HepG2 (cell line): ENCODE results near the gene TRMU. TPM values are rescaled to one million over a fixed set of nuclear protein-coding genes. Genes with fewer than 3 reads are reported as not detected.

Source experiments
- ATAC-seq: fragments of 200-7000 bp; cut with Tn5 transposase; 3 replicates; pipeline ENCODE4 v1.9.1; 2020; ENCODE audit warnings: mild to moderate bottlenecking, moderate library complexity
- BruUV-seq: library from RNA; stranded (reverse); fragments of 400-500 nt; replicated peaks from 2 replicates; lab custom pipeline; 2021; lab: Mats Ljungman, UMichigan
- CTCF ChIA-PET: fragments of 300-600 bp; formaldehyde crosslinking; extraction: SDS; loops from one replicate; lab custom pipeline; 2021; ENCODE audit warnings: low total read pairs, inconsistent platforms, low intra/inter-chr PET ratio; lab: Yijun Ruan, JAX
- POLR2A ChIA-PET: fragments of 350-600 bp; sonication (Branson Sonifier 250); formaldehyde crosslinking; loops from one replicate; lab custom pipeline; 2020; ENCODE audit warnings: antibody characterized with exemption, inconsistent platforms; lab: Yijun Ruan, JAX
- DNase-seq: peaks from one replicate; pipeline ENCODE4 v3.0.0-alpha.2; 2015; ENCODE audit warnings: low spot score
- FAIRE-seq: peaks from 3 replicates; lab custom pipeline; 2011; peaks lifted over from hg19 to GRCh38; lab: Jason Lieb, UNC
- H2AFZ ChIP-seq: one replicate; pipeline ENCODE4 v1.6.1; 2011; ENCODE audit warnings: low read length, inconsistent platforms
- H3K27ac ChIP-seq: fragments of 300-600 bp; 3 replicates; pipeline ENCODE4 v1.8.0; 2011; ENCODE audit warnings: mixed run types, mild to moderate bottlenecking, mixed read lengths, low read length, inconsistent platforms; ENCODE audit not compliant: insufficient read depth; ENCODE audit errors: extremely low read length
- H3K27me3 ChIP-seq, 2 experiments: fragments of 200-600 bp in 1 of 2; 2 replicates in 1 of 2; 3 replicates in 1 of 2; pipeline versions ENCODE4 v1.6.0 to v1.8.0; 2011; ENCODE audit warnings: low read length in 2 of 2, mild to moderate bottlenecking in 2 of 2, moderate library complexity in 2 of 2, inconsistent platforms in 1 of 2; ENCODE audit not compliant: insufficient read depth in 2 of 2, control insufficient read depth in 1 of 2
- H3K36me3 ChIP-seq, 2 experiments: fragments of 200-600 bp in 1 of 2; replicated peaks in 1 of 2; 2 replicates in 1 of 2; 3 replicates in 1 of 2; pipeline versions ENCODE4 v1.5.1 to v1.8.0; 2011; ENCODE audit warnings: low read length in 2 of 2, inconsistent platforms in 1 of 2; ENCODE audit not compliant: insufficient read depth in 2 of 2, control insufficient read depth in 1 of 2
- H3K4me1 ChIP-seq: 2 replicates; pipeline ENCODE4 v1.5.1; 2012; ENCODE audit warnings: low read length, inconsistent platforms; ENCODE audit not compliant: insufficient read depth
- H3K4me2 ChIP-seq: 2 replicates; pipeline ENCODE4 v1.6.0; 2011; ENCODE audit warnings: low read depth, low read length, inconsistent platforms
- H3K4me3 ChIP-seq, 3 experiments: fragments of 200-600 bp in 1 of 3; sonication (generic), shearing (Covaris generic) in 1 of 3; replicated peaks in 1 of 3; 2 replicates each; pipeline ENCODE4 v1.5.1; 2011 to 2016; ENCODE audit warnings: low read length in 3 of 3, inconsistent platforms in 2 of 3, low read depth in 2 of 3, mild to moderate bottlenecking in 2 of 3, control low read depth in 1 of 3, mixed read lengths in 1 of 3; ENCODE audit not compliant: insufficient read depth in 1 of 3
- H3K79me2 ChIP-seq: one replicate; pipeline ENCODE4 v1.6.1; 2011; ENCODE audit warnings: low read length, inconsistent platforms; ENCODE audit not compliant: insufficient read depth
- H3K9ac ChIP-seq: 2 replicates; pipeline ENCODE4 v1.6.0; 2011; ENCODE audit warnings: mild to moderate bottlenecking, low read depth, low read length, inconsistent platforms; ENCODE audit not compliant: insufficient read depth
- H3K9me3 ChIP-seq: 2 replicates; pipeline ENCODE4 v1.5.1; 2012; ENCODE audit warnings: mild to moderate bottlenecking, low read length
- H4K20me1 ChIP-seq: 2 replicates; pipeline ENCODE4 v1.6.0; 2011; ENCODE audit warnings: inconsistent platforms, mild to moderate bottlenecking, low read length, moderate library complexity; ENCODE audit not compliant: insufficient read depth
- FOXP4 ChIP-seq: sonication (generic); formaldehyde crosslinking; IDR thresholded peaks from 2 replicates; pipeline ENCODE4 v1.4.0; 2020; ENCODE audit warnings: missing genetic modification reagents
- TEAD3 ChIP-seq: optimal IDR thresholded peaks from 2 replicates; pipeline ENCODE3; 2016; ENCODE audit warnings: borderline replicate concordance
- ZBTB4 ChIP-seq: sonication (generic); formaldehyde crosslinking; IDR thresholded peaks from 2 replicates; pipeline ENCODE4 v1.4.0; 2020; ENCODE audit warnings: missing genetic modification reagents, mild to moderate bottlenecking, borderline replicate concordance
- ZNF224 ChIP-seq: sonication (generic); formaldehyde crosslinking; IDR thresholded peaks from 2 replicates; pipeline ENCODE4 v1.5.0; 2020; ENCODE audit warnings: mild to moderate bottlenecking, missing genetic modification reagents
- ZNF3 ChIP-seq: IDR thresholded peaks from 2 replicates; pipeline ENCODE4 v1.7.0; 2017; ENCODE audit warnings: inconsistent platforms
- ZNF629 ChIP-seq: sonication (generic); formaldehyde crosslinking; conservative IDR thresholded peaks from 2 replicates; pipeline ENCODE4 v1.5.0; 2020; ENCODE audit warnings: missing genetic modification reagents
- WGBS: methylation state at CpG from one replicate; pipeline ENCODE4 v1.1.6; 2017; ENCODE audit warnings: low lambda C conversion rate; 5-methylcytosine and 5-hydroxymethylcytosine counted together
- in situ Hi-C: cut with HindIII; loops from 2 replicates; pipeline ENCODE4 v1.10.0; 2017; ENCODE audit warnings: low pct_unique_long_range_greater_than_20kb; ENCODE audit not compliant: extremely low pct_ligation_motif_present
- intact Hi-C: fragments of 100-400 bp; cut with micrococcal nuclease; formaldehyde crosslinking; loops from one replicate; pipeline ENCODE4 v1.10.0; 2022; ENCODE audit not compliant: unreplicated experiment
- polyA plus RNA-seq, 8 experiments: library from polyadenylated mRNA; depleted of rRNA in 3 of 8; stranded (reverse) in 7 of 8; unstranded in 1 of 8; fragments of >200 nt; fragmentation: Illumina TruSeq in 4 of 8; extraction: Trizol in 4 of 8; gene quantifications; 2 replicates each; pipeline versions ENCODE4 v1.2.1 to v1.2.3, GENCODE V29; 2011 to 2016; ENCODE audit warnings: low read depth in 4 of 8, missing spikeins in 1 of 8, mixed read lengths in 1 of 8; ENCODE audit not compliant: insufficient read depth in 1 of 8
- total RNA-seq, 5 experiments: library from RNA; depleted of rRNA; stranded (reverse); fragments of >200 nt; fragmentation: Illumina TruSeq; extraction: Trizol; gene quantifications; 2 replicates each; pipeline ENCODE4 v1.2.3, GENCODE V29; 2016; ENCODE audit warnings: low read depth in 1 of 5
- TF ChIP-seq, protein P1 (sequence below): sonication (generic); formaldehyde crosslinking; IDR thresholded peaks from 2 replicates; pipeline ENCODE4 v1.4.0; 2020; ENCODE audit warnings: mild to moderate bottlenecking, missing genetic modification reagents
- TF ChIP-seq, protein P2 (sequence below): sonication (generic); formaldehyde crosslinking; IDR thresholded peaks from 2 replicates; pipeline ENCODE4 v1.4.0; 2020; ENCODE audit warnings: mild to moderate bottlenecking, low read depth, missing genetic modification reagents

TRMU gene
- total and polyA plus RNA-seq, 2 of the 13 experiments (the other 11 are each of a cell fraction or from before 2014, with no cell fraction given), result 31.0 to 50.2 TPM

GRCh38 chr22:46368871-46369715, 33.6 kb downstream of the TRMU start:
- H4K20me1 ChIP-seq, result no peaks in the 10 kb centered on the region
- H3K9me3 ChIP-seq, result no peaks in the 10 kb centered on the region
- in situ Hi-C loops, result loop anchor here (5.0 kb wide), 2 partner anchors 73 to 168 kb away; partner anchors contain the start of gene CELSR1
- CTCF ChIA-PET, result interaction anchor here (3.0 kb wide), 1 partner anchor 21 kb away, joined by 48 read pairs; no protein-coding TSS in a partner anchor
- BruUV-seq, result no TSS peak
- no peak for DNase-seq
- no peak overlapping the region for H3K4me2 ChIP-seq
- FAIRE-seq, result no peak
- intact Hi-C loops, result no loop called here
- no peaks in the 10 kb centered on the region for H3K79me2 ChIP-seq
- no peak overlapping the region for H3K27ac ChIP-seq
- ATAC-seq, result no peak
- POLR2A ChIA-PET, result interaction anchor here (1.5 kb wide), 1 partner anchor 9 kb away, joined by 5 read pairs; no protein-coding TSS in a partner anchor
- no peak overlapping the region for H3K4me3 ChIP-seq
- no peaks in the 10 kb centered on the region for H3K27me3 ChIP-seq
- H3K4me1 ChIP-seq, result peaks cover 32% of the 10 kb centered on the region
- 88% methylated on average over 15 of the region's 31 CpGs for whole genome bisulfite sequencing
- no peak overlapping the region for H3K9ac ChIP-seq
- no peak overlapping the region for H2AFZ ChIP-seq
- H3K36me3 ChIP-seq, result no peaks in the 10 kb centered on the region
- TF ChIP-seq TEAD3 (CRISPR knock-in tag), result no peak
- no peak for TF ChIP-seq ZNF224 (CRISPR knock-in tag)
- TF ChIP-seq ZBTB4 (CRISPR knock-in tag), result no peak
- no peak for TF ChIP-seq ZNF629 (CRISPR knock-in tag)
- TF ChIP-seq, protein P1, sequence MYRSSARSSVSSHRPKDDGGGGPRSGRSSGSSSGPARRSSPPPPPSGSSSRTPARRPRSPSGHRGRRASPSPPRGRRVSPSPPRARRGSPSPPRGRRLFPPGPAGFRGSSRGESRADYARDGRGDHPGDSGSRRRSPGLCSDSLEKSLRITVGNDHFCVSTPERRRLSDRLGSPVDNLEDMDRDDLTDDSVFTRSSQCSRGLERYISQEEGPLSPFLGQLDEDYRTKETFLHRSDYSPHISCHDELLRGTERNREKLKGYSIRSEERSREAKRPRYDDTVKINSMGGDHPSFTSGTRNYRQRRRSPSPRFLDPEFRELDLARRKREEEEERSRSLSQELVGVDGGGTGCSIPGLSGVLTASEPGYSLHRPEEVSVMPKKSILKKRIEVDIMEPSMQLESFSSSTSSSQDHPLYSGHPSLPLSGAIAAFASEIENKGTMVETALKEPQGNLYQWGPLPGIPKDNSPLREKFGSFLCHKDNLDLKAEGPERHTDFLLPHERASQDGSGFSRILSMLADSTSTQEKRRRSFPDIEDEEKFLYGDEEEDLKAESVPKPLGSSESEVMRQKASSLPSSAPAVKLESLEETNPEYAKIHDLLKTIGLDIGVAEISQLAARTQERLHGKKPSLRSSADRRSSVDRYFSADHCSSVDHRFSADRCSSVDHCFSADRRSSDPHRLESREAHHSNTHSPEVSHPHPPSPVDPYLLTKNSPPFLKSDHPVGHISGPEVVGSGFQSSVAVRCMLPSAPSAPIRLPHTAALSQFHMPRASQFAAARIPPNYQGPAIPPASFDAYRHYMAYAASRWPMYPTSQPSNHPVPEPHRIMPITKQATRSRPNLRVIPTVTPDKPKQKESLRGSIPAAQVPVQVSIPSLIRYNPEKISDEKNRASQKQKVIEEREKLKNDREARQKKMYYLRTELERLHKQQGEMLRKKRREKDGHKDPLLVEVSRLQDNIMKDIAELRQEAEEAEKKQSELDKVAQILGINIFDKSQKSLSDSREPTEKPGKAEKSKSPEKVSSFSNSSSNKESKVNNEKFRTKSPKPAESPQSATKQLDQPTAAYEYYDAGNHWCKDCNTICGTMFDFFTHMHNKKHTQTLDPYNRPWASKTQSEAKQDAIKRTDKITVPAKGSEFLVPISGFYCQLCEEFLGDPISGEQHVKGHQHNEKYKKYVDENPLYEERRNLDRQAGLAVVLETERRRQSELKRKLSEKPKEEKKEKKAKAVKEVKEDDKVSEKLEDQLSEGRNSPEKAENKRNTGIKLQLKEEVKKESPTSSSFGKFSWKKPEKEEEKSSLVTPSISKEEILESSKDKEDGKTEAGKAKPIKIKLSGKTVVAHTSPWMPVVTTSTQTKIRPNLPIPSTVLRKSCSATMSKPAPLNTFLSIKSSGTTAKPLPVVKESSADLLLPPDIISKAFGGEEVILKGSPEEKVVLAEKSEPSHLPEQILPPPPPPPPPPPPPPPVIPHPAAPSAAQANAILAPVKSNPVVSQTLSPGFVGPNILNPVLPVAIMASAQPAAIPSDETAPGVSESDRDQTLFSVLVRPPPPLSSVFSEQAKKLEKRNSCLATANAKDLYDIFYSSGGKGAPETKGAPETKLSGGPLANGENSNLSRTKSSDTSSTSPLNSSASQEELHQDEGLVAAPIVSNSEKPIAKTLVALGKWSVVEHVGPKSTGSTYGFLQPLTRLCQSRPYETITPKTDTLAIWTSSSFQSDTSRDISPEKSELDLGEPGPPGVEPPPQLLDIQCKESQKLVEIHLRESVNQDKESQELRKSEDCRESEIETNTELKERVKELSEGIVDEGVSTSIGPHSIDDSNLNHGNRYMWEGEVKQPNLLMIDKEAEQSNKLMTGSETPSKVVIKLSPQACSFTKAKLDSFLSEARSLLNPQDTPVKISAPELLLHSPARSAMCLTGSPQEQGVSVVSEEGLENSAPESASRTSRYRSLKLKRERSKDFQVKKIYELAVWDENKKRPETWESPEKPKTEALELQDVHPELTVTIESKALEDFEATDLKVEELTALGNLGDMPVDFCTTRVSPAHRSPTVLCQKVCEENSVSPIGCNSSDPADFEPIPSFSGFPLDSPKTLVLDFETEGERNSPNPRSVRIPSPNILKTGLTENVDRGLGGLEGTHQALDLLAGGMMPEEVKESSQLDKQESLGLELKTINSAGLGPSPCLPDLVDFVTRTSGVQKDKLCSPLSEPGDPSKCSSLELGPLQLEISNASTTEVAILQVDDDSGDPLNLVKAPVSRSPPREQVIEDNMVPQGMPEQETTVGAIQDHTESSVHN (CRISPR knock-in tag), result no peak
- TF ChIP-seq FOXP4 (CRISPR knock-in tag), result no peak
- no peak for TF ChIP-seq ZNF3
- TF ChIP-seq, protein P2, sequence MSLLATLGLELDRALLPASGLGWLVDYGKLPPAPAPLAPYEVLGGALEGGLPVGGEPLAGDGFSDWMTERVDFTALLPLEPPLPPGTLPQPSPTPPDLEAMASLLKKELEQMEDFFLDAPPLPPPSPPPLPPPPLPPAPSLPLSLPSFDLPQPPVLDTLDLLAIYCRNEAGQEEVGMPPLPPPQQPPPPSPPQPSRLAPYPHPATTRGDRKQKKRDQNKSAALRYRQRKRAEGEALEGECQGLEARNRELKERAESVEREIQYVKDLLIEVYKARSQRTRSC, result no peak
